SK-N-SH treated with all-trans-retinoic acid at 6 μM for 48 hours (cell line): ENCODE measurements around the gene CRACR2B.

Experiments used
- ATAC-seq: fragments of 200-7000 bp; cut with Tn5 transposase; 3 replicates; pipeline ENCODE4 v1.9.1; 2020; ENCODE audit warnings: mild to moderate bottlenecking, moderate library complexity
- BACH2 ChIP-seq: fragments of 250-450 bp; sonication (Bioruptor Pico); IDR thresholded peaks from 2 replicates; pipeline ENCODE4 v1.9.0; 2021; ENCODE audit warnings: mild to moderate bottlenecking, borderline replicate concordance
- CREB5 ChIP-seq: fragments of 250-450 bp; sonication (Bioruptor Pico); IDR thresholded peaks from 2 replicates; pipeline ENCODE4 v1.5.1; 2020; ENCODE audit warnings: low read depth, mild to moderate bottlenecking, moderate library complexity
- CSDC2 ChIP-seq: fragments of 250-450 bp; sonication (Bioruptor Pico); IDR thresholded peaks from 2 replicates; pipeline ENCODE4 v1.5.0; 2020; ENCODE audit warnings: mild to moderate bottlenecking, moderate library complexity
- CSRNP3 ChIP-seq: fragments of 250-450 bp; sonication (Bioruptor Pico); IDR thresholded peaks from 2 replicates; pipeline ENCODE4 v1.5.1; 2021; ENCODE audit warnings: mild to moderate bottlenecking, moderate library complexity
- ESRRG ChIP-seq: fragments of 250-450 bp; sonication (Bioruptor Pico); IDR thresholded peaks from 2 replicates; pipeline ENCODE4 v1.6.1; 2021; ENCODE audit warnings: mild to moderate bottlenecking
- GLIS3 ChIP-seq: fragments of 250-450 bp; sonication (Bioruptor Pico); IDR thresholded peaks from 2 replicates; pipeline ENCODE4 v1.5.0; 2020; ENCODE audit warnings: mild to moderate bottlenecking, moderate library complexity
- OSR1 ChIP-seq: fragments of 250-450 bp; sonication (Bioruptor Pico); IDR thresholded peaks from 2 replicates; pipeline ENCODE4 v1.8.0; 2022; ENCODE audit warnings: moderate library complexity, mild to moderate bottlenecking, inconsistent platforms
- PATZ1 ChIP-seq: fragments of 250-450 bp; sonication (Bioruptor Pico); IDR thresholded peaks from 2 replicates; pipeline ENCODE4 v1.8.0; 2020; ENCODE audit warnings: mild to moderate bottlenecking, moderate library complexity, borderline replicate concordance
- POU6F1 ChIP-seq: fragments of 250-450 bp; sonication (Bioruptor Pico); IDR thresholded peaks from 2 replicates; pipeline ENCODE4 v1.8.0; 2021; ENCODE audit warnings: low read depth, mild to moderate bottlenecking, moderate library complexity, borderline replicate concordance
- PPARA ChIP-seq: fragments of 250-450 bp; sonication (Bioruptor Pico); IDR thresholded peaks from 2 replicates; pipeline ENCODE4 v1.5.0; 2020; ENCODE audit warnings: mild to moderate bottlenecking, borderline replicate concordance
- SNAI2 ChIP-seq: fragments of 250-450 bp; sonication (Bioruptor Pico); IDR thresholded peaks from 2 replicates; pipeline ENCODE4 v1.5.0; 2020; ENCODE audit warnings: mild to moderate bottlenecking, moderate library complexity
- TCF4 ChIP-seq: fragments of 250-450 bp; sonication (Bioruptor Pico); IDR thresholded peaks from 2 replicates; pipeline ENCODE4 v1.8.0; 2021; ENCODE audit warnings: mild to moderate bottlenecking, moderate library complexity, borderline replicate concordance
- TOX ChIP-seq: fragments of 250-450 bp; sonication (Bioruptor Pico); IDR thresholded peaks from 2 replicates; pipeline ENCODE4 v1.8.0; 2021; ENCODE audit warnings: mild to moderate bottlenecking, moderate library complexity, borderline replicate concordance
- TSHZ2 ChIP-seq: fragments of 250-450 bp; sonication (Bioruptor Pico); IDR thresholded peaks from 2 replicates; pipeline ENCODE4 v1.5.0; 2020; ENCODE audit warnings: mild to moderate bottlenecking, moderate library complexity
- ZC3H10 ChIP-seq: fragments of 250-450 bp; sonication (Bioruptor Pico); IDR thresholded peaks from 2 replicates; pipeline ENCODE4 v1.5.1; 2021; ENCODE audit warnings: mild to moderate bottlenecking, moderate library complexity
- ZFP3 ChIP-seq: fragments of 250-450 bp; sonication (Bioruptor Pico); IDR thresholded peaks from 2 replicates; pipeline ENCODE4 v1.5.0; 2020; ENCODE audit warnings: mild to moderate bottlenecking, moderate library complexity
- ZNF565 ChIP-seq: fragments of 450-650 bp; formaldehyde crosslinking; conservative IDR thresholded peaks from 2 replicates; pipeline ENCODE4 v1.5.0; 2020; ENCODE audit warnings: low read depth, mild to moderate bottlenecking, moderate library complexity
- ZNF8 ChIP-seq: fragments of 450-650 bp; formaldehyde crosslinking; IDR thresholded peaks from 2 replicates; pipeline ENCODE4 v1.5.0; 2020; ENCODE audit warnings: mild to moderate bottlenecking, moderate library complexity

CRACR2B gene

GRCh38 chr11:779955-780532 is 47.7 kb upstream of the CRACR2B start:
- TF ChIP-seq SNAI2 (CRISPR knock-in tag) (no peak), CREB5 (CRISPR knock-in tag) (no peak), GLIS3 (no peak), OSR1 (no peak), TSHZ2 (CRISPR knock-in tag) (no peak), BACH2 (no peak), CSDC2 (no peak), POU6F1 (CRISPR knock-in tag) (no peak), ZNF565 (no peak), PATZ1 (CRISPR knock-in tag) (no peak), ESRRG (CRISPR knock-in tag) (no peak), TOX (CRISPR knock-in tag) (no peak), ZC3H10 (CRISPR knock-in tag) (no peak)
- no peak for ATAC-seq

GRCh38 chr11:782264-783174 is 45.2 kb upstream of the CRACR2B start:
- ATAC-seq, result no peak
- TF ChIP-seq ZNF8 (no peak), ESRRG (CRISPR knock-in tag) (no peak), PPARA (CRISPR knock-in tag) (no peak), TCF4 (no peak), CSRNP3 (CRISPR knock-in tag) (no peak), ZFP3 (CRISPR knock-in tag) (no peak), SNAI2 (CRISPR knock-in tag) (no peak), PATZ1 (CRISPR knock-in tag) (no peak), ZC3H10 (CRISPR knock-in tag) (no peak)
- TF ChIP-seq, all 23 proteins: peak for 0
